Endothelial cell of umbilical vein (primary cell): ENCODE data around the gene EEF2K. TPM values are rescaled to one million over a fixed set of nuclear protein-coding genes. Genes with fewer than 3 reads are reported as not detected.

ENCODE experiments used
- BruUV-seq: library from RNA; stranded (reverse); fragments of 400-500 nt; replicated peaks from 2 replicates; lab custom pipeline; 2021; lab: Mats Ljungman, UMichigan
- CTCF ChIA-PET: fragments of 300-600, 350-600 bp; sonication (Branson Sonifier 250); formaldehyde crosslinking; loops from one replicate; lab custom pipeline; 2021; ENCODE audit warnings: antibody characterized with exemption, inconsistent platforms; lab: Charles Lee
- POLR2A ChIA-PET: fragments of 300-600, 350-600 bp; sonication (Branson Sonifier 250); formaldehyde crosslinking; loops from one replicate; lab custom pipeline; 2021; ENCODE audit warnings: antibody characterized with exemption, inconsistent platforms; lab: Charles Lee
- DNase-seq: peaks from one replicate; pipeline ENCODE4 v3.0.0-alpha.2; 2011; ENCODE audit warnings: low read depth, low spot score
- FAIRE-seq: peaks from 2 replicates; lab custom pipeline; 2011; peaks lifted over from hg19 to GRCh38; lab: Jason Lieb, UNC
- H2AFZ ChIP-seq: 2 replicates; pipeline ENCODE4 v1.6.0; 2012; ENCODE audit warnings: low read depth, low read length, control low read depth, inconsistent platforms
- H3K27ac ChIP-seq: 2 replicates; pipeline ENCODE4 v1.5.1; 2011; ENCODE audit warnings: low read depth, mild to moderate bottlenecking, control low read depth, low read length, moderate library complexity; ENCODE audit not compliant: insufficient read depth
- H3K27me3 ChIP-seq, 2 experiments: 2 replicates each; pipeline versions ENCODE4 v1.6.0 to v1.6.1; 2011; ENCODE audit warnings: low read length in 2 of 2, mixed read lengths in 1 of 2; ENCODE audit not compliant: control insufficient read depth in 2 of 2, insufficient read depth in 2 of 2
- H3K36me3 ChIP-seq, 2 experiments: 2 replicates in 1 of 2; 3 replicates in 1 of 2; pipeline ENCODE4 v1.5.1; 2011; ENCODE audit warnings: low read length in 2 of 2, mild to moderate bottlenecking in 1 of 2, moderate library complexity in 1 of 2; ENCODE audit not compliant: control insufficient read depth in 2 of 2, insufficient read depth in 2 of 2; ENCODE audit errors: extremely low read depth in 1 of 2
- H3K4me1 ChIP-seq: 3 replicates; pipeline ENCODE4 v1.5.1; 2011; ENCODE audit warnings: mild to moderate bottlenecking, low read length; ENCODE audit not compliant: control insufficient read depth, insufficient read depth; ENCODE audit errors: extremely low read depth
- H3K4me2 ChIP-seq: 2 replicates; pipeline ENCODE4 v1.6.1; 2011; ENCODE audit warnings: low read length, control low read depth, mixed read lengths; ENCODE audit not compliant: insufficient read depth
- H3K4me3 ChIP-seq, 3 experiments: fragments of 200-600 bp in 1 of 3; sonication (generic), shearing (Covaris generic) in 1 of 3; replicated peaks in 1 of 3; 2 replicates each; pipeline ENCODE4 v1.5.1; 2011 to 2016; ENCODE audit warnings: control low read depth in 3 of 3, low read length in 3 of 3, mild to moderate bottlenecking in 2 of 3, inconsistent platforms in 1 of 3, low read depth in 1 of 3, moderate library complexity in 1 of 3; ENCODE audit not compliant: insufficient read depth in 1 of 3
- H3K79me2 ChIP-seq: 2 replicates; pipeline ENCODE4 v1.6.0; 2012; ENCODE audit warnings: low read length, inconsistent platforms; ENCODE audit not compliant: control insufficient read depth, insufficient read depth
- H3K9ac ChIP-seq: replicated peaks from 2 replicates; pipeline ENCODE3; 2011; ENCODE audit warnings: low read length, control low read depth; ENCODE audit not compliant: insufficient read depth; ENCODE audit errors: extremely low read depth
- H3K9me1 ChIP-seq: replicated peaks from 3 replicates; pipeline ENCODE4 v1.6.0; 2011; ENCODE audit warnings: mild to moderate bottlenecking, low read length; ENCODE audit not compliant: control insufficient read depth, insufficient read depth; ENCODE audit errors: extremely low read depth
- H3K9me3 ChIP-seq: replicated peaks from 2 replicates; pipeline ENCODE4 v1.5.1; 2012; ENCODE audit warnings: low read length, inconsistent platforms; ENCODE audit not compliant: control insufficient read depth, insufficient read depth
- H4K20me1 ChIP-seq: replicated peaks from 2 replicates; pipeline ENCODE3; 2011; ENCODE audit warnings: mild to moderate bottlenecking, low read length; ENCODE audit not compliant: control insufficient read depth, insufficient read depth; ENCODE audit errors: extremely low read depth
- CTCF ChIP-seq, 2 donors: IDR thresholded peaks; 1 replicate in 1 of 2; 2 replicates in 1 of 2; pipeline ENCODE4 v1.5.1; 2011; ENCODE audit warnings: low read length in 2 of 2, mild to moderate bottlenecking in 2 of 2, moderate library complexity in 2 of 2, control low read depth in 1 of 2, inconsistent platforms in 1 of 2, low read depth in 1 of 2; ENCODE audit not compliant: insufficient read depth in 1 of 2; ENCODE audit errors: extremely low read depth in 1 of 2
- EZH2 ChIP-seq: IDR thresholded peaks from 2 replicates; pipeline ENCODE4 v1.6.1; 2012; ENCODE audit warnings: borderline replicate concordance, low read depth, mild to moderate bottlenecking, moderate library complexity, low read length, inconsistent platforms; ENCODE audit not compliant: severe bottlenecking
- FOS ChIP-seq: IDR thresholded peaks from 2 replicates; pipeline ENCODE4 v1.6.1; 2011; ENCODE audit warnings: mild to moderate bottlenecking, low read length, moderate library complexity, borderline replicate concordance; ENCODE audit not compliant: insufficient read depth
- GATA2 ChIP-seq: IDR thresholded peaks from 2 replicates; pipeline ENCODE4 v1.7.0; 2011; ENCODE audit warnings: low read depth, mild to moderate bottlenecking, moderate library complexity, mixed read lengths, low read length; ENCODE audit not compliant: insufficient read length, insufficient read depth
- JUN ChIP-seq: IDR thresholded peaks from 2 replicates; pipeline ENCODE4 v1.6.1; 2011; ENCODE audit warnings: borderline replicate concordance, low read depth; ENCODE audit not compliant: insufficient read length, insufficient read depth
- MAX ChIP-seq: IDR thresholded peaks from 2 replicates; pipeline ENCODE4 v1.6.1; 2011; ENCODE audit not compliant: insufficient read depth, insufficient read length
- MYC ChIP-seq: IDR thresholded peaks from one replicate; pipeline ENCODE4 v1.6.1; 2011; ENCODE audit warnings: mild to moderate bottlenecking, low read depth, low read length
- POLR2A ChIP-seq: IDR thresholded peaks from 2 replicates; pipeline ENCODE4 v1.6.1; 2012; ENCODE audit warnings: low read depth, mild to moderate bottlenecking, control low read depth, low read length
- POLR2AphosphoS5 ChIP-seq: IDR thresholded peaks from 2 replicates; pipeline ENCODE4 v1.6.1; 2012; ENCODE audit warnings: low read depth, mild to moderate bottlenecking, control low read depth, low read length, moderate library complexity; ENCODE audit not compliant: insufficient read depth
- dilution Hi-C: fragments of 300-500 bp; cut with MboI; formaldehyde crosslinking; loops from one replicate; pipeline ENCODE4 v1.15.0; 2019; ENCODE audit warnings: low sequenced_read_pairs; ENCODE audit not compliant: extremely low pct_ligation_motif_present
- intact Hi-C: fragments of 100-400 bp; cut with micrococcal nuclease; formaldehyde crosslinking; loops from one replicate; pipeline ENCODE4 v1.10.0; 2022
- polyA plus RNA-seq, 4 experiments: library from polyadenylated mRNA; depleted of rRNA in 3 of 4; stranded (reverse) in 3 of 4; unstranded in 1 of 4; fragments of >200 nt; gene quantifications; 2 replicates each; pipeline versions ENCODE4 v1.2.1 to v1.2.3, GENCODE V29; 2011 to 2012; ENCODE audit warnings: missing spikeins in 1 of 4
- total RNA-seq: library from RNA; stranded (reverse); gene quantifications from 2 replicates; pipeline ENCODE4 v1.2.3, GENCODE V29; 2021

EEF2K gene
- total and polyA plus RNA-seq, 2 donors (not counting 3 experiments of a cell fraction or from before 2014, with no cell fraction given): 16.0 to 48.6 TPM

- TF ChIP-seq FOS (no peak), POLR2AphosphoS5 (no peak), POLR2A (no peak), MYC (no peak), EZH2 (no peak), JUN (no peak), MAX (no peak), GATA2 (no peak), CTCF (IDR thresholded peaks at IDR 0.05; ENCODE audit: extremely low read depth in 1 of 2, insufficient read depth in 1 of 2, low read depth in 1 of 2, low read length in 2 of 2) (no peak)
- Histone ChIP-seq H3K27ac (no peak overlapping the region), H2AFZ (no peak overlapping the region), H3K9me3 (no peaks in the 10 kb centered on the region), H4K20me1 (peaks cover 2% of the 10 kb centered on the region), H3K36me3 (peaks cover 0 to 3% of the 10 kb centered on the region in 2 experiments), H3K4me2 (no peak overlapping the region), H3K4me3 (no peak overlapping the region), H3K79me2 (peaks cover 17% of the 10 kb centered on the region), H3K9ac (no peak overlapping the region), H3K4me1 (no peaks in the 10 kb centered on the region), H3K27me3 (no peaks in the 10 kb centered on the region), H3K9me1 (no peaks in the 10 kb centered on the region)
- intact Hi-C loops (no loop called here), dilution Hi-C loops (no loop called here)
- CTCF ChIA-PET: interaction anchor here (1.4 kb wide), 1 partner anchor 12 kb away, joined by 5 read pairs; the partner anchor contains the start of gene EEF2K
- no TSS peak for BruUV-seq
- DNase-seq: no peak
- FAIRE-seq: no peak
- POLR2A ChIA-PET: no interaction called here
Observed at GRCh38 chr16:22217890-22218730, 12.0 kb downstream of the EEF2K start.
